Neuronal stem cell (in vitro differentiated cells): Measurements from ENCODE around the gene KLHDC8B.

Experiments
- DNase-seq: peaks from one replicate; pipeline ENCODE4 v3.0.0-alpha.2; 2013; ENCODE audit warnings: low spot score
- H2AFZ ChIP-seq: one replicate; pipeline ENCODE4 v1.6.1; 2013; ENCODE audit warnings: mild to moderate bottlenecking, low read length, inconsistent platforms
- H2AK5ac ChIP-seq: 2 replicates; pipeline ENCODE4 v1.6.1; 2013; ENCODE audit warnings: low read depth, mild to moderate bottlenecking, inconsistent platforms, low read length, moderate library complexity, mixed read lengths
- H2BK120ac ChIP-seq: 2 replicates; pipeline ENCODE4 v1.6.1; 2013; ENCODE audit warnings: low read depth, mild to moderate bottlenecking, inconsistent platforms, low read length, moderate library complexity, mixed read lengths
- H2BK12ac ChIP-seq: one replicate; pipeline ENCODE4 v1.6.1; 2013; ENCODE audit warnings: low read length, inconsistent platforms
- H2BK15ac ChIP-seq: 2 replicates; pipeline ENCODE4 v1.6.1; 2013; ENCODE audit warnings: mild to moderate bottlenecking, low read length, inconsistent platforms, mixed read lengths
- H2BK5ac ChIP-seq: one replicate; pipeline ENCODE4 v1.6.1; 2013; ENCODE audit warnings: inconsistent platforms, mild to moderate bottlenecking, low read length, moderate library complexity
- H3K14ac ChIP-seq: one replicate; pipeline ENCODE4 v1.6.1; 2013; ENCODE audit warnings: low read length, inconsistent platforms
- H3K18ac ChIP-seq: 2 replicates; pipeline ENCODE4 v1.6.1; 2013; ENCODE audit warnings: low read length, inconsistent platforms
- H3K23ac ChIP-seq: 2 replicates; pipeline ENCODE4 v1.6.1; 2013; ENCODE audit warnings: low read depth, mild to moderate bottlenecking, mixed read lengths, low read length, inconsistent platforms; ENCODE audit not compliant: poor library complexity
- H3K27ac ChIP-seq: replicated peaks from 3 replicates; pipeline ENCODE4 v1.5.1; 2013; ENCODE audit warnings: low read length, inconsistent platforms
- H3K27me3 ChIP-seq, 3 experiments: 2 replicates each; pipeline ENCODE4 v1.6.1; 2013; ENCODE audit warnings: low read length in 3 of 3, mild to moderate bottlenecking in 2 of 3, inconsistent platforms in 1 of 3, low read depth in 1 of 3, mixed read lengths in 1 of 3, moderate library complexity in 1 of 3; ENCODE audit not compliant: control insufficient read depth in 3 of 3, insufficient read depth in 3 of 3
- H3K36me3 ChIP-seq, 2 donors: replicated peaks in 1 of 2; 2 replicates each; pipeline ENCODE4 v1.6.1; 2013; ENCODE audit warnings: low read length in 2 of 2; ENCODE audit not compliant: control insufficient read depth in 2 of 2, insufficient read depth in 2 of 2
- H3K4ac ChIP-seq: 2 replicates; pipeline ENCODE4 v1.6.1; 2013; ENCODE audit warnings: inconsistent platforms, mild to moderate bottlenecking, low read length, moderate library complexity
- H3K4me1 ChIP-seq, 2 donors: 1 replicate in 1 of 2; 2 replicates in 1 of 2; pipeline ENCODE4 v1.6.1; 2013; ENCODE audit warnings: low read length in 2 of 2, low read depth in 1 of 2; ENCODE audit not compliant: control insufficient read depth in 2 of 2, insufficient read depth in 1 of 2
- H3K4me2 ChIP-seq: one replicate; pipeline ENCODE4 v1.6.1; 2013; ENCODE audit warnings: mild to moderate bottlenecking, low read length, inconsistent platforms; ENCODE audit not compliant: insufficient read depth, poor library complexity, severe bottlenecking
- H3K4me3 ChIP-seq, 2 donors: 2 replicates each; pipeline ENCODE4 v1.5.1; 2013; ENCODE audit warnings: low read length in 2 of 2, mild to moderate bottlenecking in 2 of 2, inconsistent platforms in 1 of 2, moderate library complexity in 1 of 2
- H3K79me1 ChIP-seq: one replicate; pipeline ENCODE4 v1.6.1; 2013; ENCODE audit warnings: low read depth, mild to moderate bottlenecking, inconsistent platforms, low read length, moderate library complexity
- H3K9ac ChIP-seq: one replicate; pipeline ENCODE4 v1.6.1; 2013; ENCODE audit warnings: mild to moderate bottlenecking, low read depth, low read length, inconsistent platforms; ENCODE audit not compliant: poor library complexity
- H3K9me3 ChIP-seq, 2 donors: replicated peaks in 1 of 2; 2 replicates each; pipeline versions ENCODE3 to v1.6.1; 2013; ENCODE audit warnings: low read length in 2 of 2, mild to moderate bottlenecking in 2 of 2, inconsistent platforms in 1 of 2, low read depth in 1 of 2, mixed read lengths in 1 of 2, moderate library complexity in 1 of 2; ENCODE audit not compliant: control insufficient read depth in 2 of 2, insufficient read depth in 1 of 2
- H4K8ac ChIP-seq: one replicate; pipeline ENCODE4 v1.6.1; 2013; ENCODE audit warnings: low read depth, mild to moderate bottlenecking, inconsistent platforms, low read length, moderate library complexity
- H4K91ac ChIP-seq: one replicate; pipeline ENCODE4 v1.6.1; 2013; ENCODE audit warnings: low read length, low read depth, mild to moderate bottlenecking, inconsistent platforms; ENCODE audit not compliant: poor library complexity
- WGBS, 2 donors: extraction: QIAGEN DNeasy Blood & Tissue Kit; methylation state at CpG; one replicate each; pipeline ENCODE4 v1.1.7; 2013; ENCODE audit warnings: missing lambda C conversion rate in 2 of 2, mixed read lengths in 1 of 2; ENCODE audit not compliant: insufficient read length in 2 of 2, insufficient replicate concordance in 1 of 2; ENCODE audit errors: extremely low coverage in 2 of 2; 5-methylcytosine and 5-hydroxymethylcytosine counted together

The KLHDC8B gene

DNA sequence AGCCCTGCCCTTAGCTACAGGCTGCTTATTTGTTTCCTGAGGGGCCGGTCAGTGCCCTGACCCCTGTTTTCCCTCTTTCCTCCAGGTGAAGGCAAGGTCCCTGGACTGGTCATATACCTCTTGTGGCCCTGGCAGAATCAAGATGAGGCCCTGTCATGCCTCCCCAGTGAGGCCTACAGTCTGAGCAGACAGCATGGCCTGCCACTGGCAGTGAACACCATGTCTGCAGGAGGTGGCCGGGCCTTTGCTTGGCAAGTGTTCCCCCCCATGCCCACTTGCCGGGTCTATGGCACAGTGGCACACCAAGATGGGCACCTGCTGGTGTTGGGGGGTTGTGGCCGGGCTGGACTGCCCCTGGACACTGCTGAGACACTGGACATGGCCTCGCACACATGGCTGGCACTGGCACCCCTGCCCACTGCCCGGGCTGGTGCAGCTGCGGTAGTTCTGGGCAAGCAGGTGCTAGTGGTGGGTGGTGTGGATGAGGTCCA is 1.2 kb downstream of the KLHDC8B start:
- peak overlapping the region; percentile 93 for H2BK5ac ChIP-seq
- peaks cover 22 to 33% of the 10 kb centered on the region in 2 donors for H3K36me3 ChIP-seq
- H3K27ac ChIP-seq: peak overlapping the region; percentile 99
- peak overlapping the region; percentile 52 for H2BK120ac ChIP-seq
- WGBS, 2 donors: no CpG with 5 or more reads among the region's 7 CpGs
- peak overlapping the region; percentile 85 for H3K9ac ChIP-seq
- H2AFZ ChIP-seq: no peak overlapping the region
- peak overlapping the region; percentile 86 for H4K91ac ChIP-seq
- H3K4ac ChIP-seq: peak overlapping the region; percentile 97
- H3K79me1 ChIP-seq: peaks cover 11% of the 10 kb centered on the region
- H2AK5ac ChIP-seq: peak overlapping the region; percentile 99
- peak overlapping the region; percentile 93 for H3K18ac ChIP-seq
- peak overlapping the region; percentile 100 for H2BK12ac ChIP-seq
- no peaks in the 10 kb centered on the region for H3K9me3 ChIP-seq
- peak overlapping the region; percentile 93 for H2BK15ac ChIP-seq
- H3K23ac ChIP-seq: peak overlapping the region; percentile 13
- no peak for DNase-seq
- H3K4me1 ChIP-seq: peaks cover 25 to 29% of the 10 kb centered on the region in 2 donors
- peak overlapping the region; percentile 95 for H3K14ac ChIP-seq
- peak overlapping the region; percentile 86 to 92 for H3K4me3 ChIP-seq
- H3K27me3 ChIP-seq: peaks cover 0 to 2% (median 0%) of the 10 kb centered on the region in 3 experiments
- H4K8ac ChIP-seq: peak overlapping the region; percentile 67
- peak overlapping the region; percentile 92 for H3K4me2 ChIP-seq

DNA sequence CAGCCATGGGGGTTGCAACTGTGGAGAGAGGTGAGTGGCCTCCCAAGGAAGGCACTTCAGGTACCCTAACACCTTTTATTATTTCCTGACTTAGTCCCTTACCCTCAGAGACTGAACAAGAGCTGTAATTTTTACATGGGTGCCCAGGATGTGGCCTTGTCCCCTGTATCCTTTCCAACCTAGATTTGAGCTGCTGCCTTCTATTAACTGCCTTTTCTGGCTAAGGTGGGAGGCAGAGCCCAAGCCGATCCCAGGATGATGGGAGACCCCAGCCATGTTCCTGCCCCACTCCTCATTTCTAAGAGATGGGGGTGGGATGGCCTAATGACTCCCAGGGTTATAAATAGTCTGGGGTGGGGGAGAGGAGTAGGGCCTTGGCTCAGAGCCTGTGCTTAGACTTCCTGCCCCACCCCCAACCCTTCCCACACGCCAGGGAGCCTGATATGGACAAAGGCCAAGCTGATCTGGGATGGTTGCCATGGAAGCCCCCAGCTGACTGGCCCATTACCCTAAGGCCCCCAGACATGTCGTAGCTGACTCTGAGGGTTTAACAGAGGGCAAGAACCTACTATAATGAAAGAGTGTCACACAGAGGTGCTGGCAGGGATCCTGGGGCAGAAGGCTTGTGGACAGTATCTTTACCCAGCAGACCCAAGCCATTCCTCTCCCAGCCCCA is 1.9 kb downstream of the KLHDC8B start:
- Histone ChIP-seq H3K9ac (no peak overlapping the region), H3K4me1 (peaks cover 25 to 29% of the 10 kb centered on the region in 2 donors), H2BK120ac (peak overlapping the region; percentile 52), H3K4me3 (peak overlapping the region; percentile 69 to 86), H4K8ac (no peak overlapping the region), H2BK15ac (peak overlapping the region; percentile 93), H3K4ac (peak overlapping the region; percentile 97), H3K27ac (peak overlapping the region; percentile 99), H2BK12ac (peak overlapping the region; percentile 100), H3K23ac (peak overlapping the region; percentile 13), H3K4me2 (peak overlapping the region; percentile 92), H3K79me1 (peaks cover 11% of the 10 kb centered on the region), H2BK5ac (peak overlapping the region; percentile 97), H3K9me3 (no peaks in the 10 kb centered on the region), H2AFZ (no peak overlapping the region), H3K18ac (peak overlapping the region; percentile 93), H4K91ac (peak overlapping the region; percentile 86), H3K27me3 (no peaks in the 10 kb centered on the region), H3K36me3 (peaks cover 22 to 33% of the 10 kb centered on the region in 2 donors), H3K14ac (peak overlapping the region; percentile 95), H2AK5ac (peak overlapping the region; percentile 99)
- WGBS, 2 donors: no CpG with 5 or more reads among the region's 3 CpGs
- peak; percentile 77 for DNase-seq

DNA sequence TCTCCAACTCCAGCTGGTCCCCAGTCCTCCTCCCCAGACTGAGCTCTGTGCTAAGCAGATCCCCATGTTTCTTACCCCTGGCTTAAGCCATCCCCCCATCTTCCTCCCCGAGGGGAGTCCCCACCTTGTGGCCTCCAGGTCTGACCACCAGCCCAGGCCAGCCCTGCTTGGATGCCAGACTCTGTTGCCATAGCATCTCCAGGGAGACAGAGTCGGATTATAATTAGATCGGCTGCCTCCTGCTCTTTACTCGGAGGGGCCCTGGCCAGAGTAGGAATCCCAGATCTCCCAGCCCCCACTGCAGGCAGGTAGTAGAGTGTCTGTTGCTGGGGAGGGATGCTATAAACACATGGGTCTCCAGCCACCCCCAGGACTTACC is 2.4 kb downstream of the KLHDC8B start:
- H3K4me3 ChIP-seq: peak overlapping the region; percentile 18 to 69
- peaks cover 11% of the 10 kb centered on the region for H3K79me1 ChIP-seq
- no CpG with 5 or more reads among the region's 4 CpGs for WGBS, 2 donors

DNA sequence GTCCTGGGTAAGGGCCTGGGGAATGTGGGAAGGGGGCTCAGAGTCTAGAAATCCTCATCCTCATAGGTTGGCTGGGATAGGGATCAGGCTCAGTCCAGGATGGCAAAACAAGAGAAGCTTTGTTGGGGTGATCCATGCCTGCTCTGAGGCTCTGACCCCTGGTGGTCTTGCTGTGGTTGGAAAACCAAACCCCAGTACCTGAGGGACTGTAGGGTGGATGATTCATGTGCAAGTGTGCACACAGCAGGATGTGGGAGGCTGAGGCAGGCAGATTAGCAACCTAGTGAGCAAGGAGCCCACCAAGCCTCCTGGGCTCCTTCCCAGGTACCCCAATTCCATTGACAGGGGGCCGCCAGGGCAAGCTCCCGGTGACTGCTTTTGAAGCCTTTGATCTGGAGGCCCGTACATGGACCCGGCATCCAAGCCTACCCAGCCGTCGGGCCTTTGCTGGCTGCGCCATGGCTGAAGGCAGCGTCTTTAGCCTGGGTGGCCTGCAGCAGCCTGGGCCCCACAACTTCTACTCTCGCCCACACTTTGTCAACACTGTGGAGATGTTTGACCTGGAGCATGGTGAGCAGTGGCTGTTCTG is 3.1 kb downstream of the KLHDC8B start:
- Histone ChIP-seq H3K4me1 (peaks cover 25 to 29% of the 10 kb centered on the region in 2 donors), H3K36me3 (peaks cover 22 to 33% of the 10 kb centered on the region in 2 donors), H3K27ac (peak overlapping the region; percentile 99), H3K9me3 (no peaks in the 10 kb centered on the region), H2BK120ac (peak overlapping the region; percentile 65), H3K9ac (peak overlapping the region; percentile 81), H3K14ac (no peak overlapping the region), H4K8ac (no peak overlapping the region), H2AK5ac (peak overlapping the region; percentile 99), H3K4me3 (no peak overlapping the region), H3K27me3 (no peaks in the 10 kb centered on the region), H3K79me1 (peaks cover 11% of the 10 kb centered on the region), H2BK15ac (peak overlapping the region; percentile 76), H2AFZ (no peak overlapping the region), H3K4ac (no peak overlapping the region), H4K91ac (peak overlapping the region; percentile 93), H3K18ac (peak overlapping the region; percentile 98), H3K4me2 (peak overlapping the region; percentile 92), H2BK12ac (peak overlapping the region; percentile 85), H3K23ac (no peak overlapping the region), H2BK5ac (peak overlapping the region; percentile 97)
- no CpG with 5 or more reads among the region's 9 CpGs for whole genome bisulfite sequencing, 2 donors
- DNase-seq: no peak

More for the DNA sequence above, 2.4 kb downstream of the KLHDC8B start:
- peak overlapping the region; percentile 76 for H2BK15ac ChIP-seq
- H2BK12ac ChIP-seq: peak overlapping the region; percentile 43
- no peak overlapping the region for H4K91ac ChIP-seq
- no peaks in the 10 kb centered on the region for H3K27me3 ChIP-seq
- DNase-seq: peak; percentile 58
- peak overlapping the region; percentile 12 for H3K14ac ChIP-seq
- no peak overlapping the region for H2AFZ ChIP-seq
- peak overlapping the region; percentile 65 for H2BK120ac ChIP-seq
- H3K18ac ChIP-seq: peak overlapping the region; percentile 98
- H3K4ac ChIP-seq: peak overlapping the region; percentile 60
- H2BK5ac ChIP-seq: peak overlapping the region; percentile 97
- H2AK5ac ChIP-seq: peak overlapping the region; percentile 99
- H3K4me1 ChIP-seq: peaks cover 25 to 29% of the 10 kb centered on the region in 2 donors
- H3K27ac ChIP-seq: peak overlapping the region; percentile 99
- H3K4me2 ChIP-seq: peak overlapping the region; percentile 92
- H4K8ac ChIP-seq: no peak overlapping the region
- no peaks in the 10 kb centered on the region for H3K9me3 ChIP-seq
- peaks cover 22 to 33% of the 10 kb centered on the region in 2 donors for H3K36me3 ChIP-seq
- peak overlapping the region; percentile 81 for H3K9ac ChIP-seq
- no peak overlapping the region for H3K23ac ChIP-seq
